CD4-positive, alpha-beta T cell treated with Interleukin-4 for 4 hours (primary cell): Measurements from ENCODE around the gene UBE2F.
"Not testable (repeated sequence)": the region's sequence is repeated elsewhere in the genome, so short reads cannot be mapped to it uniquely, and the experiment has no call there.

Source experiments
- DNase-seq: peaks from one replicate; pipeline ENCODE4 v3.0.0-alpha.2; 2020

The UBE2F gene

GRCh38 chr2:238022594-238023157 lies 55.9 kb downstream of the UBE2F start:
- no peak for DNase-seq

- no peak for DNase-seq
These were observed 56.8 kb downstream of the UBE2F start for GRCh38 chr2:238023608-238024007.

- no peak for DNase-seq
These were observed 58.2 kb downstream of the UBE2F start for GRCh38 chr2:238024986-238025385.

GRCh38 chr2:238025741-238026360 lies 59.0 kb downstream of the UBE2F start:
- DNase-seq, result no peak

DNA sequence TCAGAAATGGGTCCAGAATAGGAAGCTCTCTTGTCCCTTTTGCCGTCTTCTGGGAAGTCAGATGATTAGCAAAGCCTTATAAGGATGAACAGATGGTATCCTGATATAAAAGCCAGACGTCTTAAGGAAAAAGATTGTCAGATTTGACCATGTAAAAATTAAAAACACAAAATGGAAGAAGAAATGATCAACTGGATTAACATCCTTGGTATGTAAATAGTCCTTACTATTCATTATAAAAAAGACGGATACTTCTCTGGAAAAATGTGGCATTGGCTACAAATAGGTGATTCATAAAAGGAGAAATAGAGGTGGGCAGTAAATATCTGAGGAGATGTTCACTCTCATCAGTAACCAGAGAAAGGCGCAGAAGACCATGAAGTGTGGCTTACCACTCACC lies 60.2 kb downstream of the UBE2F start:
- no peak for DNase-seq

- DNase-seq, result no peak
These were observed 61.0 kb downstream of the UBE2F start for GRCh38 chr2:238027591-238028415.

GRCh38 chr2:238029853-238030252 lies 63.0 kb downstream of the UBE2F start:
- DNase-seq, result no peak

DNA sequence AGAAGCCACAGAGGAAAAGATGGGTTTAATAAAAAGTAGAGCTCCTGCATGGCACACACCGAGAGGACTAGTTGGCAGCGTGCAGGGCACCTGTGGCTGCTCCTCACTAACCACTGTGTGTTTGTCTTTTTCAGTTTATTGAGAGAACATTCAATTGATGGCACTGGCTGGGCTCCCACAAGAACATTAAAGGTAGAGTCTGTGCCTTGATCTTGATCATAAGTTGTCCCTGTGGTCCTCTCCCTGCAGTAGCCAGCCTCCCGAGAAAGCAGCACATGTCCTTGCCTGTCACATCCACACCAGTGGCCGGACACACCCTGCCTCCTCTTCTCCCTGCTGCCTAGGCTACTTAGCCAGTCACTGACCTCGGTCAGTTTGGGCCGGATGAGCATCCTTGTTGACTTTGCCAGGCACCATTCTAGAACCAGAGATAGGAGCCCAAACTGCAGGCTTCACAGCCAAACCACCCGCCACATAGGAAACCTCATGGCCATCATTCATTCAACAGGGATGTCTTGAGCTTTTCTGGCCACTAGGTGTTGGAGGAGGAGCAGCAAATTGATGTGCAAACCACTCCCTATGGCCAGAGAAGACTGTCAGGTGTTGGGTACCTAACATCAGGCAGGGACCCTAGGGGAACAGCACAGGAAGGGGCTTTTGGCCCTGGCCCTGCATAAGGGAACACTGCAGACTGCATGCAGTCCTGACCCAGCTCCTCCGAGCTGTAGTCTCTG lies 63.8 kb downstream of the UBE2F start:
- no peak for DNase-seq

- no peak for DNase-seq
These were observed 64.9 kb downstream of the UBE2F start for GRCh38 chr2:238031751-238032150.

DNA sequence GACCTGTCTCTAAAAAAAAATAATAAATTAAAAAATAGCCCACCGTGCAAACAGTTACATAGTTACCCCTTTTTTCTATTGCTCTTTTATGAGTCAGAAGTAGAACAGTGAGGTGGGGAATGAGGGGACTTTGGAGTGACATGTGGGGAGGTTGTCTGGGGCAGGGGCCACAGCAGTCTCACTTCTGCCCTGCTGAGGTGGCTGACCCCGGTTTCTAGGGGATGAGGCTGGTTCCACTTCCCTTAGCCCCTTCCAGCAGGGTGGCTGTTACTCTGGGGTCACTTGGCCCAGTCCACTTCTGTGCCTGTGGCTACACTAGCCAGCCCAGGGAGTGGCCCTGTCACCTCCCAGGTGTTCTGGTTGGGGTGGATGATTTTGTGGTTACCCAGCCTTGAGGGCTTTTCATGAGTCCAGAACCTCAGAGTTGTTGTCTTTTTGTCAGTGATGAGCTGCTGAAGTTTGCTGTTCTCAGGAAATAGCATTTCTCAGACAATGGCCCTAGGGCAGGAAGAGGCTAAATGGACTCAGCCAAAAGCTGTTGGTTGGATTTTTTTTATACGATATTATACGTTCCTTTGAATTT lies 66.0 kb downstream of the UBE2F start:
- no peak for DNase-seq

- DNase-seq, result not testable (repeated sequence)
These were observed 67.2 kb downstream of the UBE2F start for GRCh38 chr2:238033991-238034390.

GRCh38 chr2:238038203-238038602 lies 71.4 kb downstream of the UBE2F start:
- DNase-seq, result no peak

GRCh38 chr2:238039151-238039550 lies 72.3 kb downstream of the UBE2F start:
- no peak for DNase-seq

- DNase-seq, result no peak
These were observed 73.2 kb downstream of the UBE2F start for GRCh38 chr2:238039985-238040384.

- no peak for DNase-seq
These were observed 74.1 kb downstream of the UBE2F start for GRCh38 chr2:238040918-238041317.

DNA sequence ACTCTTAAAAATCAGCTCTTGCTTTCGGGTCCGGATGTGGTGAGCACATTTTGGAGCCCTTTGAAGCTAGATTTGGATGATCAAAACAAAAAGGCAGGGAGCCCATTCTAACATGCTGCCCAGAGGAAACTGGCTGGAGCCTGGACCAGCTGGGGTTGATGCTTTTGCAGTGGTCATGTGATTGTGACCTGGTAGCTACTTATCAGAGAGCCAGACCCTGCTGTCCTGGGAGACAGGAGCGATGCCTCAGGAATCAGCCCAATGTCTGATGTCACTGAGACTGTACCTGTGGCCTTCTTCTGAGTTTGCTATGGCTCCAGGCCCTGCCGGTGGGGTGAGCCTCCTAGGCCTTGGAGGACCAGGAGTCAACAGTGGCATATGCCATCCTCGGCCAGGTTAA lies 75.3 kb downstream of the UBE2F start:
- no peak for DNase-seq

- no peak for DNase-seq
These were observed 76.2 kb downstream of the UBE2F start for GRCh38 chr2:238042849-238043584.

GRCh38 chr2:238043851-238044250 lies 77.0 kb downstream of the UBE2F start:
- no peak for DNase-seq

- no peak for DNase-seq
These were observed 78.8 kb downstream of the UBE2F start for GRCh38 chr2:238045575-238045974.

- no peak for DNase-seq
These were observed 80.0 kb downstream of the UBE2F start for GRCh38 chr2:238046725-238047270.

DNA sequence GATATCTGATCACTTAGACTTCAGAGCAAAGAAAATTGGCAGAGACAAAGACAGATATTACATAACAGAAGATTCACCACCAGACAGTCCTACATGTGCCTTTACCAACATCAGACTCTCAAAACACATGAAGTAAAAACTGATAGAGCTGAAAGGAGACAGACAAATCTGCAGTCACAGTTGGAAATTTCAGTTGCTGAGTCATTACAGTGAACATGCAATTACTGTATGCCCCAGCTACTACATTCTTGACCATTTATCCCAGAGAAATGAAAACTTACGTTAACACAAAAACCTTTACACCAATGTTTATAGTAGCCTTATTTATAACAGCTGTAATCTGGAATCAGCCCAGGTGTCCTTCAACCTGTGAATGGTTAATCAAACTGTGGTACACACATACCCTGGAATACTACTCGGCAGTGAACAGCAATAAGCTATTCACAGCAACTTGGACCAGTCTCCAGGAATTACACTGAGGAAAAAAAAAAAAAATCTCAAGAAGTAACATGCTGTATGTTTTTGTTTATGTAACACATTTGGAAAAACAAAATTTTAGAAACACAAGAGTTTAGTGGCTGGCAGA lies 86.5 kb downstream of the UBE2F start:
- DNase-seq, result no peak

DNA sequence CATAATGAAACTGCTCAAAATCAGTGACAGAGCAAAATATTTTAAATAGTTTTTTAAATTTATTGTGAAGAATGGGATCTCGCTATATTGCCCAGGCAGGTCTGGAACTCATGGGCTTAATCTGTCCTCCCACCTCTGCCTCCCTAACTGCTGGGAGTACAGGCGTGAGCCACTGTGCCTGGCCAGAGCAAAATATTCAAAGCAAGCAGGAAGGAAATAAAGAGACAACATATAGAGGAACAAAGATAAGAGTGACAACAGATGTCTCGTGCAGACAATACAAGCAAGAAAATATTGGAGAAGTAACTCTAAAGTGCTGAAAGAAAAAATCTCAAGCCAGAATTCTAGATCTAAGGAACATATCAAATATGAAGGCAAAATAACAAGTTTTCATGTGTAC lies 89.0 kb downstream of the UBE2F start:
- DNase-seq, result no peak
